GM21447 (cell line): Measurements from ENCODE around the gene TGFBRAP1.

Source experiments
- ATAC-seq: cut with Tn5 transposase; IDR thresholded peaks from one replicate; pipeline ENCODE4 v1.9.1; 2021; ENCODE audit not compliant: unreplicated experiment

The TGFBRAP1 gene, protein sequence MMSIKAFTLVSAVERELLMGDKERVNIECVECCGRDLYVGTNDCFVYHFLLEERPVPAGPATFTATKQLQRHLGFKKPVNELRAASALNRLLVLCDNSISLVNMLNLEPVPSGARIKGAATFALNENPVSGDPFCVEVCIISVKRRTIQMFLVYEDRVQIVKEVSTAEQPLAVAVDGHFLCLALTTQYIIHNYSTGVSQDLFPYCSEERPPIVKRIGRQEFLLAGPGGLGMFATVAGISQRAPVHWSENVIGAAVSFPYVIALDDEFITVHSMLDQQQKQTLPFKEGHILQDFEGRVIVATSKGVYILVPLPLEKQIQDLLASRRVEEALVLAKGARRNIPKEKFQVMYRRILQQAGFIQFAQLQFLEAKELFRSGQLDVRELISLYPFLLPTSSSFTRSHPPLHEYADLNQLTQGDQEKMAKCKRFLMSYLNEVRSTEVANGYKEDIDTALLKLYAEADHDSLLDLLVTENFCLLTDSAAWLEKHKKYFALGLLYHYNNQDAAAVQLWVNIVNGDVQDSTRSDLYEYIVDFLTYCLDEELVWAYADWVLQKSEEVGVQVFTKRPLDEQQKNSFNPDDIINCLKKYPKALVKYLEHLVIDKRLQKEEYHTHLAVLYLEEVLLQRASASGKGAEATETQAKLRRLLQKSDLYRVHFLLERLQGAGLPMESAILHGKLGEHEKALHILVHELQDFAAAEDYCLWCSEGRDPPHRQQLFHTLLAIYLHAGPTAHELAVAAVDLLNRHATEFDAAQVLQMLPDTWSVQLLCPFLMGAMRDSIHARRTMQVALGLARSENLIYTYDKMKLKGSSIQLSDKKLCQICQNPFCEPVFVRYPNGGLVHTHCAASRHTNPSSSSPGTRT

DNA sequence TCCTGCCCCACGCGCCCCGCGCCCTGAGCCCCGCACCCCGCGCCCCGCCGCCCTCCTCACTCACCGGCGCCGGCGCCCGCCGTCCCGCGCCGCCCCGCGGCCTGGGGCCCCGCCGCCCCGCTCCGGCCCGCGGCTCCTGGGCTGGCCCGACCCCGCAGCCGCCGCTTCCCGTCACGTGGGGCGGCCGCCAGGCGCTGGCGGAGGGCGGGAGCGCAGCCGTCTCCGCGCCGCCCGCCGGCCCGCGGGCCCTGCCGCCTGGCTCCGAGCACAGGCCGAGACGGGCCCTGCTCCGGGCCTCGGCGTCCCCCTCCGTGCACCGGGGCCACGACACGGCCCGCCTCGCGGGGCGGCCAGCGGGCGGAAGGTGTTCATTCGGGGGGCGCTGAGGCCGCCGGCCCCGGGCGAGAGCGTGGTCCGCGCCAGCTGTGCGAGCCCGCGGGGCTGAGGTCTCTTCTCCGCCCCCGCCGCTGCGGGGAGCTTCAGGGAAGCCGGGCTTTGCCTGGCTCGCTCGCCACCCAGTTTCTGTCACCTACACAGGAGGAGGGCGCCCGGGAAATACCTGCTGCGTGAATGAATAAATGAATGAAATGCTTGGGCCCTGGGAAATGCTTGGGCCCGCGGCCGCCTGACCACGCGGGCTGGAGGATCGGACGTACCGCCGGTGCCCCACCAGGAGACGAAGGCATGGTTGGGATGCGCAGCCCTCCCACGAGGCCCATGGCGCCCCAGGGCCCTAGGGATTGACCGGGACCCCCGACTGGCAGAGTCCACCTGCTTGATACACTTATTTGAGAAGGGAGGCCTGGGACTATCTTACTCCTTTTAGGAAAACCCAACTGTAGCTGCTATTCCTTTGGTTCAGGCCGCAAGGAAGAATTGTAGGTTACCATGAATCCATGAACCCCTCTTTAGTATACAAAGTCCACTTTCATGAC lies at the start of gene TGFBRAP1:
TGFBRAP1 (minus strand) TSS at position 175 of the 935 bp plus-strand sequence. CDS start 21,434 bp downstream, outside the sequence.
- ATAC-seq, result peak; percentile 62

DNA sequence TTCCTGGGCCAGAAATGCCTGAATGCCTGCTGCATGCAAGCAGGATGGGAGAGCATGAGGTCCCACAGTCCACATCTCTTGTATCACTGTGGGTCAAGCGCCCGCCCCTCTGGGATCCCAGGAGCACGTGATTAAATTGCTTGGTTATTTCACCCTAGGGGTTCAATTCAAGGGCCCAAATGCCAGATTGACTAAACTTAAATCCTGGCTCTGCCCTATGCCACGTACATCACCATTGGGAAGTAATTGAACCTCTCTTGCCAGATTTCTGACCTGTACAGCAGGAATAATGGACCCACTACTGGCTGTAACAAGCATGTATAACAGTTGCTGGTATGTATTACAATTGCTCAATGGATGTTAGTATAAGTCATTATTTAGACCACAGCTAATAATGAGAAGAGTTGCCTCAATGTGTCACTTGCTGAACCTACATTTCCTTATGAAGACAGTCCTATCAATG lies 49.4 kb upstream of the TGFBRAP1 start:
- no peak for ATAC-seq

DNA sequence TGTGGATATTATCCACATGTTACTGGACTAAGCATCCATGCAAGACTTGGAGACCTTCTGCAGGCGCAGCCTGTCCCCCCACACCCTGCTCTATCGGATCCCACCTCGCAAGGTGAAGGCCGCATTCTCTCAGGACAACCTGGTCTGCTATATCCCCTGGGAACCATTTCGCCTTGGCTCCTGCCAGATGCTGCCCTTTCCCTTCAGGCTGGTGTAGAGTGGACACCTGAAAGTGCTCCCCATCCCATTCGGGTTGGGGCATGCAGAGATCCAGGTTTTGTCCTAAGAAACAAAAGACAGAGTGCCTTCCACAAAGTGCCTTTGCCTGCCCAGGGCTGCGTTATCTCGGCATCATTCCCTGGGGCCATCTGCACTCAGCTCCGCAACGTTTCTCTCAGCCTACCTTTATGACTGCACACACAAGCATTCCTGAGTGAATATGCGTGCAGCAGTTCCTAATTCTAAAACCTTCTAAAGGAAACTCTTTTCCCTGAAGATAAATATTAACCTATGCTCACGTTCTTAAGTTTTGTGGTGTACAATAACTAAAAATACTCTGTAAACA lies 48.8 kb upstream of the TGFBRAP1 start:
- no peak for ATAC-seq

DNA sequence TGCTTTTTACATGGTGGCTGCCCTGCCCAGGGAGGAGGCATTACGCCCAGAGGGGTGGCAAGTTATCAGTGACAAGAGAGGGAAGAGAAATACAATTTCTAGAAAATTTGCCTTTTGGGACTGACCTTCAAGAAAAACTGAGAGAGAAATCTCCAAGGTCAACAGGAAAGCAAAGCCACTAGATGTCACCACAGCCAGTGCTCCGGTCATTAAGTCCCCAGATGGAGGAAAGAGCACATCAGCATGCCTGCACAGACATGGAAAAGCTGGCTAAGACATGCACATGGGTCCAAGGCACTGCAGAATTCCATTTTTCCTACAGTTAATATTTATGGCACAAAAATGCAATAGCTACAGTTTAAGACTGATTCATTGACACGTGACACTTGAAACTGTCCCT lies 48.3 kb upstream of the TGFBRAP1 start:
- ATAC-seq, result no peak

DNA sequence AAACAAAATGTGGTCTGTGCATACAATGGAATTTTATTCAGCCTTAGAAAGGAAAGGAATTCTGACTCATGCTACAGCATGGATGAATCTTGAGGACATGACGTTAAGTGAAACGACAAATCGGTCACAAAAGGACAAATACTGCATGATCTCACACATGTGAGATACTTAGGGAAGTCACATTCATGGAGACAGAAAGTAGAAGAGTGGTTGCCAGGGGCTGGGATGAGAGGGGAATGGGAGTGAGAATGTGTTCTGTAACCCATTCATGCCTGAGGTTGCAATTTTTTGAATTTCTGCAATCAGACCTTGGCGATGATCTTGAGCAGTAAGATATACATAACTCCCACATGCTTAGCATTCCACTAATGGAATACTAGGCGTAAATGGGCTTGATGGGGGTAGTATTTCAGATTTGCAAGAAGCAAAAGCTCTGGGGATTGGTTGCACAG lies 47.3 kb upstream of the TGFBRAP1 start:
- ATAC-seq, result no peak

DNA sequence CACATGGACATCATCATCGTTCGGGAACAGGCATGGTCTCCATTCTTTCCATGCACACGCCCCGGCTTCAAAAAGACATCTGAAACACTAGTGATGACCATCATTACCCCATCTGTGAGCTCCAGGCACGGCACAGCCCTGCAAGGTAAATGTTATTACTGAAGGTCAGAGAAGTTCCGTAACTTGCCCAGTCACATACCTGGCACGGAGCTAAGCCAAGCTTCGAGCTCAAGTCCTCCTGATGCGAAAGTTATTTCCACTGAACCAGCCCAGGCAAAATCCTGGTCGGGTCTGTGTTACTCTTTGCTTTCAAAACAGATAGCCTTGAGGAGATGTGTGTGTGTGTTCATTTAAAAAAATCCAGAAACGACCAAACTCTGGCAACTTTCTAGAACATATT lies 46.5 kb upstream of the TGFBRAP1 start:
- no peak for ATAC-seq

DNA sequence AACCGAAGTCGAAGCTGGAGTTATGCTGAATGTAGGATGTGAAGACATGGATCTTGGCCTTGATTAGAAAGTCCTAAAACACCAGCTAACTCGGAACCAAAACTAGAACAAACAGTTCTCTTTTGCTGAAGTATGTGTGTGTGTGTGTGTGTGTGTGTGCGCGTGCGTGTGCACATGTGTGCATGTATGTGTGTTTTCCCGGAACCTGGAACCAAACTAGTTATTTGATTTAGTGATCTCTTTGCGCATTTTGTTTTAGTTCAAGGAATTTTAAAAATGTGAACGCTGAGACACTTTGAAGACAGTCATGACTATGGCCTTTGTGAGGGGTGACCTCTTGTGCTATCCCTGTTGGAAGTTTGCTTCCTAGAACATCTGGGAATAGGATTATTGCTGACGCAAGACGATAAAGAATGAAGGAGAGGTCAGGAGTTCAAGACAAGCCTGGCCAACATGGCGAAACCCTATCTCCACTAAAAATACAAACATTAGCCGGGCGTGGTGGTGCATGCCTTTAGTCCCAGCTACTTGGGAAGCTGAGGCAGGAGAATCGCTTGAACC lies 45.5 kb upstream of the TGFBRAP1 start:
- ATAC-seq, result no peak

DNA sequence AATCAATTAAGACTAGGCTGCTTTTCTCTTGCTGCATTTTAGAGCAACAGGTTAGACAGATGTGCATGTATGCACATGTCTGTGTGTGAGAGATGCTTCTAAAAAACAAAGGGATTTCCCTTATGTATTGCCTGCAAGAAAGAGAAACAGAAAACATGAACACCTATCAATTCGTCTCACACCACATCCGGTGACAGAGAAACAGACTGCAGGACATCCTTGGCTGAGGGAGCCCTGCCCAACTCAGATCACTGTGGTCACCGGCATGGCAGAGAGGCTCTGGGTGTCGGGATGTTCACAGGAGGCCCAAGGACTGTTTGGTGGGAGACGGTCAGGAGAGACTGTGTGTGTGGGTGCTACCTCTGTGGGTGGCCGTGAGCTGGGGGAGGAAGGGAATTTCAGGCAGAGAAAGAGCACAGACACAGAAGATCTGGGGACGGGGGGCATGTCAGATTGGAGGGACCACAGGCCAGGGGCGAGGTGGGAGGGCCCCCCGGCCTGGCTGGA lies 44.4 kb upstream of the TGFBRAP1 start:
- ATAC-seq, result peak; percentile 73

DNA sequence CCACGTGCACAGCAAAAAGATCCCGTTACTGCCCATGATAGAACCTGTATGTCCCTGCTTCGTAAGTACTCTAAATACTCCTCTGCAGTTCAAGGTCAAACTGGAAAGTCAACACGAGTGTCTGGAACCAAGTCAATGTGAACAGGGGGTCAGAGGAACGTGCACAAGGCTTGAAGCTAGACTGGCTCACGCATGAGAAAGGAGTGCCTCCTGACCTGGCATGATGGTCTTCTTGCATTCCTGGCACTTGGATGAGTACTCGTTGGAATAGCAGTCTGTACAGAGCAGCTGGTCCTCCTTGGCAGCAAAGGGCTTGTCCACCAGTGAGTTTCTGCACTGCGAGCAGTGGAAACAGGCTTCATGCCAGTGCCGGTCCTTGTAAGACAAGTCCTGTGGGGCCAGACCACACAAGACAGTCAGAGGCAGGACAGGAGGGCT lies 43.8 kb upstream of the TGFBRAP1 start:
- no peak for ATAC-seq

DNA sequence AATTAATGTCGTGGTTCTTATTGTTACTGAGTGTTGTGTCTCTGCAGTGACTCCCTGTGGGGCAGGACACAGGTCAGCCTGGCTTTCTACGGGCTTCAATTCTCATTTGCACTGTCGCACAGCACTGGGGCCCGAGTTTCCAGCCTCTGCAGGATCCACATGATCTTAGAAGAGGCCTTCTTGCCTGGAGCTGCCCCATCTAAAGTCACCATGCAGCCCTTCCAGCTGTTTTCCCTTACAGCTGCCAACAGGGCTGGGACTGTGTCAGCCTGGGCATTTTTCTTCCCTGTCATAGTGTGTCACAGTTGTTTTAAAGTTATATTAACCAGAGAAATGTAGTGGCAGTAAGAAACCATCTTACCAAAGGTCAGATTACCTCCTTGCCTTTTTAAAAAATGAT lies 42.3 kb upstream of the TGFBRAP1 start:
- no peak for ATAC-seq

DNA sequence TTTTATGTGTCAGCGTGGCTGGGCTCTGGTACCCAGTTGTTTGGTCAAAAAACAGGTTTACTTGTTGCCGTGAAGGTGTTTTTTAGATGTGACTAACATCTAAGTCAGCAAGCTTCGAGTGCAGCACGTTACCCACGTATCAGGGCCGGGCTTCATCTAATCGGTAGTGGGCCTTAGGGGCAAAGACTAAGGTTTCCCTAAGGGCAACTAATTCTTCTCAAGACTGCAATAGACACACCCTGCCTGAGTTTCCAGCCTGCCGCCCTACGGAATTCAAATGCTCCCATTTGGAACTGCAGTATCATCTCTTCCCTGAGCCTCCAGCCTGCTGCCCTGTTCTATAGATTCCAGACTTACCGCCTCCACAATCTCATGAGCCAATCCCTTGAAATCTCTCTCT lies 41.6 kb upstream of the TGFBRAP1 start:
- ATAC-seq, result no peak

DNA sequence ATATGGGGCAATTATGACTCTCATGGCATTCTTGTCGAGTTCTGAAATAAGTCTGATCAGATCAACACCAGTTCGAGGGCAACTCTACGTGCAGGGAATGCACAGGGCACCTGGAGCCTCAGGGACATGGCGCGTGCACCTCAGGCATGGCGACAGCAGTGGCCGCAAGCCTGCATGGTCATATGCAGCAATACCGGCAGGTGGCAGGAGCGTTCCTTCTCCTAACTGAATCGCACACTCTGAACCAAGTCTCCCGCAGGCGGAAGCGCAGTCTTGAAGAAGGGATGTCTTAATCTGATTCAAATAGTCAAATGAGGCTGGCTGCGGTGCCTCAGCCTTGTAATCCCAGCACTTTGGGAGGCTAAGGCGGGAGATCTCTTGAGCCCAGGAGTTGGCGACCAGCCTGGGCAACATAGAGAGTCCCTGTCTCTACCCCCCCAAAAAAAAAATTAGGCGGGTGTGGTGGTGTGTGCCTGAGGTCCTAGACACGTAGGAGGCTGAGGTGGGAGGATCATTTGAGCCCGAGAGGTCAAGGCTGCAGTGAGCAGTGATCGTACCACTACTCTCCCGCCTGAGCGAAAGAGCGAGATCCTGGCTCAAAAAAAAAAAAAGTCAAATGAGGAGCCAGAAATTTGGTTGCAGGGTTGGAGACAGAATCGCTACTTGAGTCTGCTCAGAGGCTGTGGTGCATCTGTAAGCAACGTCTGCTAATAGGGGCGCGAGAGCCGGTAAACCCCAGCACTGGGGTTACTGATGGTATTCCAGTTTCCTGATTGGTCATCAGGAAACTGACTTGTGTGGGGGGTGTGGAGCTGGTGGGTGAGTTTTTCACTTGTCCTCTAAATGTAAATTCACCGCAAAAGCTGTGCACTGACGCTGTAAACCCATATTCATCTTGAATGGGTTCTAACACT lies 40.5 kb upstream of the TGFBRAP1 start:
- peak; percentile 92 for ATAC-seq

DNA sequence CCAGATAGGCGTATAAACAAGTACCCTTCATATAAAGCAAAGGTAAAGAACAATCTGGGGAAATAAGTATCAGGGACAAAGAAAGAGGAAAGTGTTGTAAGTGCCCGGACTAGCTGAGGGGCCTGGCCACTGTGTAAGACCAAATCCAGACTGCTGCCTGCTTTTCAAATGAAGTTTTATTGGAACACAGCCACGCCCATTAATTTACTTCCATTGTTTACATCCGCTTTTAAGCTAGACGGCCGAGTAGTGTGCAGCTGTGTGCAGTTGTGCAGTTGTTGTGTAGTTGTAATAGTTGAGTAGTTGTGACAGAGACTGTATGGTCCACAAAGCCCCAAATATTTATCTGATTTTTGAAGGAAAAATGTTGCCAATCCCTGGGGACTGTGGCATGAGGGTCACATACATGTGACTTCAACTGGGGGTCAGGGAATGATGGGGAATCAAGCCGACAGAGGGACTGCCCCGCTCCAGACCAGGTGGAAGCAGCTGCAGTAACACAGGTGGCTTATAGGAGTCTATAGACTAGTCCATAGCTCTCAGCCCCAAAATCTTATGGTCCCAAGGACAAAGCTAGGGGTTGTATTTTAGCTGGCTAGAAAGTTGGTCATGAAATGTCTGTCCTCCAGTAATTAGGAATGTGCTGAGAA lies 39.3 kb upstream of the TGFBRAP1 start:
- no peak for ATAC-seq

DNA sequence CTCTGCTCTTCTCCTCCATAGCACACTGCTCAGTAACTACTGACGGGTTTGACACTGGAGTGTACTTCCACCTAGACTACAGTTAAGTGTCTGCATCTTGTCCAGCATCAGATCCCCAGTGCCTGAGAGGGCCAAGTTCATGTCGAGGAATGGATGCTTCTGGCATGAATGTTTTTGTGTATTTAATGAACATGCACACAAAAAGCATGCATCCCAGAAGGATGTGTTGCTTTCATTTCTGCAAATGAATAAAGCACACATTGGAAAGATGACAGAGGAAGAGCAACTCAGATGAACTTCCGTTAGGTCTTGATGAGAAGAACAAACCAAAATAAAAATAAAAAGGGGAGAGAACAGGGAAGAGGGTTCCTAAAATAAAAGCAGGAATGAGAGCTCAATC lies 35.7 kb upstream of the TGFBRAP1 start:
- no peak for ATAC-seq

DNA sequence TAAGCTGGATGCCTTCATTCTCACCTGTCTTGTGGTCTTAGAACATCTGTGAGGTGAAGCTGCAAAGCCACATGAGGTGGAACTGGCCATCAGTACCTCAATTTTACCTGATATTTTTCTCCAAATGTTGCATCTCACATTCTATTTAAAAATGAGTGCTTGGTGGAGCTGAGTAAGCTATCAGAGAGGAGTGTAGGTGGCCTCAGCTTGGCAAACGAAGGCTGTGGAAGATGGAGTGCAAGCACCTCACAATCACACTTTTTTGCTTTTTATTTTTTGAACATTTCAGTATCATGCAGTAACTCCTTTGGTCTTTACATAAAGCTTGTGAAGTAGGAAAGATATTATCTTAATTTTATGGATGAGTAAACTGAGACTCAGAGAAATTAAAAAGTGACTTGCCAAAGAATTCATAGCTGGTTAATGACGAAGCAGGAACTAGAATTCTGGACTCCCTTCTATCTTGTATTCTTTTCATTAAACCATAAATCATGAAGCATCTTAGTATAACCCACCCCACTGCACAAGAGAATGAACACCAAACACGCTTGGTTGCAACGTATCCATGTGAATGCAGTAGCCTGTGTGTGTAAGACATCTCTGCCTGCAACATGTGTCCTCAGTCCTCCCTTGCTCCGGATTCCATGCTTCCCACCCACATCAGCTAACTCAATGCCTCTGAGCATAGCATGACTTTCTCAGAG lies 35.1 kb upstream of the TGFBRAP1 start:
- ATAC-seq, result no peak

DNA sequence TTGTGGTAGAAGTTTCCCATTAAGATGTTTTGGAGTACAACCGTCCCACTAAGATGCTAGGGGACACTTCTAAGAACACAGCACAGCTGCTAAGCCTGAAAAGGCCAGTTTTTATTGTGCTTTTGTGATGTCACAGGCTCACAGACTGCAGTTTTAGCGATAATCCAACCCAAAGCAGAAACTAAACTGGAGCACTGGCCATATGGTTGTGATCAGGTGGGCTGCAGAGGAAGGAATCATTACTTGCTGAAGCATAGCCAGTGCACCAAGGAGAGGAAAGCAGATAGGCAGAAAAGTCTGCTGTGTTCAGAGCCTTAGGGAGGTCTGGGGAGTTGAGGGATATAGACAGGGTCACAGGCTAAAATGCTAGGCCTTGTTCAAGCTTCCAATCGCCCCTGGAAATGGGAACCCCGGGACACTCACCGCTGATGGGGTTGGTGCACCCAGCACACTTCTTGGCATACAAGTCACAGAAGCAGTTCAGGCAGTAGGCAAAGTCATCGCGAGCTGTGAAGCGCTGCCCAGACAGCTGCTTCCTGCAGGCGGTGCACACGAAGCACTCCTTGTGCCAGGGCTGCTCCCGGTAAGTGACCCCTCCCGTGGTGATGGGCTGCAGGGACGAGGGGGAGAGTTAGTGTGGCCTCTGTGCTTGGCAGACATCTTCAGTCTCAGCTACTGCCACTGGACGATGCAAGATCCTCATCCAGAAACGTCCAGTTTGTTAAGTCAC lies 33.5 kb upstream of the TGFBRAP1 start:
- ATAC-seq, result no peak
